ELR (cell line): ENCODE measurements around the gene RGS6.

Source experiments
- DNase-seq: peaks from one replicate; pipeline ENCODE4 v3.0.0-alpha.2; 2015; ENCODE audit warnings: low read depth

The RGS6 gene

GRCh38 chr14:72014486-72014885 lies 82.3 kb downstream of the RGS6 start:
- DNase-seq: no peak

GRCh38 chr14:72017290-72017689 lies 85.1 kb downstream of the RGS6 start:
- DNase-seq: no peak

- DNase-seq: peak; percentile 38
Observed at GRCh38 chr14:72023128-72024042, 91.2 kb downstream of the RGS6 start.

GRCh38 chr14:72024043-72024407 lies 91.8 kb downstream of the RGS6 start:
- DNase-seq: peak; percentile 71

- DNase-seq: no peak
Observed at GRCh38 chr14:72024504-72024903, 92.3 kb downstream of the RGS6 start.

GRCh38 chr14:72026536-72026935 lies 94.3 kb downstream of the RGS6 start:
- no peak for DNase-seq

- no peak for DNase-seq
Observed at GRCh38 chr14:72027061-72027460, 94.8 kb downstream of the RGS6 start.

- DNase-seq: no peak
Observed at GRCh38 chr14:72033365-72033764, 101.1 kb downstream of the RGS6 start.

- no peak for DNase-seq
Observed at GRCh38 chr14:72040528-72040927, 108.3 kb downstream of the RGS6 start.

- DNase-seq: no peak
Observed at GRCh38 chr14:72045271-72045670, 113.0 kb downstream of the RGS6 start.

GRCh38 chr14:72045885-72046284 lies 113.7 kb downstream of the RGS6 start:
- no peak for DNase-seq

- peak; percentile 2 for DNase-seq
Observed at GRCh38 chr14:72049462-72049861, 117.2 kb downstream of the RGS6 start.

GRCh38 chr14:72052356-72052755 lies 120.1 kb downstream of the RGS6 start:
- DNase-seq: no peak

GRCh38 chr14:72053651-72054050 lies 121.4 kb downstream of the RGS6 start:
- DNase-seq: no peak

GRCh38 chr14:72054911-72055310 lies 122.7 kb downstream of the RGS6 start:
- no peak for DNase-seq

- no peak for DNase-seq
Observed at GRCh38 chr14:72057701-72058285, 125.6 kb downstream of the RGS6 start.

GRCh38 chr14:72060460-72060859 lies 128.2 kb downstream of the RGS6 start:
- DNase-seq: no peak

GRCh38 chr14:72060917-72061316 lies 128.7 kb downstream of the RGS6 start:
- DNase-seq: no peak

- no peak for DNase-seq
Observed at GRCh38 chr14:72061718-72062117, 129.5 kb downstream of the RGS6 start.

- DNase-seq: no peak
Observed at GRCh38 chr14:72063761-72064282, 131.6 kb downstream of the RGS6 start.

- no peak for DNase-seq
Observed at GRCh38 chr14:72064501-72064900, 132.3 kb downstream of the RGS6 start.

- DNase-seq: no peak
Observed at GRCh38 chr14:72070458-72070857, 138.2 kb downstream of the RGS6 start.

GRCh38 chr14:72075649-72076334 lies 143.6 kb downstream of the RGS6 start:
- no peak for DNase-seq
